MM.1S (cell line): Measurements from ENCODE around the gene PREX1.

Experiments
- CTCF ChIP-seq: fragments of 300-600 bp; sonication (generic); IDR thresholded peaks from 2 replicates; pipeline ENCODE4 v1.5.1; 2016; ENCODE audit warnings: antibody characterized with exemption, low read length, mixed read lengths
- EZH2 ChIP-seq: fragments of 300-600 bp; sonication (generic); optimal IDR thresholded peaks from 2 replicates; pipeline ENCODE3; 2017; ENCODE audit warnings: low read depth, mild to moderate bottlenecking, antibody characterized with exemption, low read length, mixed read lengths
- EZH2phosphoT487 ChIP-seq: fragments of 300-600 bp; sonication (generic); IDR thresholded peaks from 2 replicates; pipeline ENCODE4 v1.6.1; 2018; ENCODE audit warnings: antibody characterized with exemption, low read length

GRCh38 chr20:48616481-48616880 is 211.3 kb downstream of the PREX1 start:
- TF ChIP-seq CTCF, result no peak
- no peak for TF ChIP-seq EZH2phosphoT487
- no peak for TF ChIP-seq EZH2
